Muscle layer of duodenum (tissue), 2 donors: ENCODE results near the gene GRIK1.

ENCODE experiments used
- H3K27ac ChIP-seq: one replicate; pipeline ENCODE4 v1.7.0; 2013; ENCODE audit warnings: mild to moderate bottlenecking, low read length
- H3K27me3 ChIP-seq: one replicate; pipeline ENCODE4 v1.7.0; 2013; ENCODE audit warnings: low read depth, mild to moderate bottlenecking, control low read depth, low read length
- H3K36me3 ChIP-seq, 2 donors: one replicate each; pipeline ENCODE4 v1.7.0; 2013; ENCODE audit warnings: low read length in 2 of 2, control low read depth in 1 of 2, mild to moderate bottlenecking in 1 of 2; ENCODE audit not compliant: insufficient read depth in 2 of 2, control insufficient read depth in 1 of 2
- H3K4me1 ChIP-seq, 2 donors: one replicate each; pipeline ENCODE4 v1.7.0; 2013; ENCODE audit warnings: low read length in 2 of 2, mild to moderate bottlenecking in 2 of 2, control low read depth in 1 of 2, moderate library complexity in 1 of 2; ENCODE audit not compliant: insufficient read depth in 2 of 2, control insufficient read depth in 1 of 2
- H3K4me3 ChIP-seq, 2 donors: one replicate each; pipeline ENCODE4 v1.7.0; 2013; ENCODE audit warnings: low read length in 2 of 2, low read depth in 1 of 2, mild to moderate bottlenecking in 1 of 2
- H3K9me3 ChIP-seq, 2 donors: one replicate each; pipeline ENCODE4 v1.7.0; 2013; ENCODE audit warnings: low read length in 2 of 2, control low read depth in 1 of 2, mild to moderate bottlenecking in 1 of 2; ENCODE audit not compliant: control insufficient read depth in 1 of 2
- donor health status: healthy.

Gene GRIK1

GRCh38 chr21:29650523-29651022 lies 289.2 kb downstream of the GRIK1 start:
- H3K27ac ChIP-seq, result no peak overlapping the region
- no peaks in the 10 kb centered on the region for H3K4me1 ChIP-seq
- no peaks in the 10 kb centered on the region for H3K27me3 ChIP-seq
- H3K9me3 ChIP-seq, result no peaks in the 10 kb centered on the region
- H3K36me3 ChIP-seq, result no peaks in the 10 kb centered on the region
- H3K4me3 ChIP-seq, result no peak overlapping the region

- H3K4me3 ChIP-seq, result no peak overlapping the region
- H3K9me3 ChIP-seq, result no peaks in the 10 kb centered on the region
Observed at GRCh38 chr21:29649406-29649814, 290.4 kb downstream of the GRIK1 start.

GRCh38 chr21:29648710-29649240 lies 291.0 kb downstream of the GRIK1 start:
- Histone ChIP-seq H3K4me3 (no peak overlapping the region), H3K36me3 (no peaks in the 10 kb centered on the region), H3K27ac (no peak overlapping the region), H3K9me3 (no peaks in the 10 kb centered on the region), H3K27me3 (no peaks in the 10 kb centered on the region), H3K4me1 (no peaks in the 10 kb centered on the region)

More at GRCh38 chr21:29649406-29649814, 290.4 kb downstream of the GRIK1 start:
- no peaks in the 10 kb centered on the region for H3K4me1 ChIP-seq
- no peaks in the 10 kb centered on the region for H3K27me3 ChIP-seq
- H3K36me3 ChIP-seq, result no peaks in the 10 kb centered on the region
- no peak overlapping the region for H3K27ac ChIP-seq

GRCh38 chr21:29647353-29647781 lies 292.4 kb downstream of the GRIK1 start:
- Histone ChIP-seq H3K4me3 (no peak overlapping the region), H3K36me3 (no peaks in the 10 kb centered on the region), H3K4me1 (no peaks in the 10 kb centered on the region), H3K27ac (no peak overlapping the region), H3K27me3 (no peaks in the 10 kb centered on the region), H3K9me3 (no peaks in the 10 kb centered on the region)

- Histone ChIP-seq H3K27me3 (no peaks in the 10 kb centered on the region), H3K27ac (no peak overlapping the region), H3K36me3 (no peaks in the 10 kb centered on the region), H3K4me3 (no peak overlapping the region), H3K9me3 (no peaks in the 10 kb centered on the region), H3K4me1 (no peaks in the 10 kb centered on the region)
Observed at GRCh38 chr21:29645666-29646553, 293.9 kb downstream of the GRIK1 start.

- Histone ChIP-seq H3K36me3 (no peaks in the 10 kb centered on the region), H3K4me3 (no peak overlapping the region), H3K4me1 (no peaks in the 10 kb centered on the region), H3K27ac (no peak overlapping the region), H3K27me3 (no peaks in the 10 kb centered on the region), H3K9me3 (no peaks in the 10 kb centered on the region)
Observed at GRCh38 chr21:29643289-29643688, 296.5 kb downstream of the GRIK1 start.

- no peaks in the 10 kb centered on the region for H3K4me1 ChIP-seq
- H3K27ac ChIP-seq, result no peak overlapping the region
- no peak overlapping the region for H3K4me3 ChIP-seq
- H3K27me3 ChIP-seq, result no peaks in the 10 kb centered on the region
- no peaks in the 10 kb centered on the region for H3K36me3 ChIP-seq
- no peaks in the 10 kb centered on the region for H3K9me3 ChIP-seq
Observed at GRCh38 chr21:29642551-29643245, 297.1 kb downstream of the GRIK1 start.

- Histone ChIP-seq H3K4me3 (no peak overlapping the region), H3K27ac (no peak overlapping the region), H3K36me3 (no peaks in the 10 kb centered on the region), H3K27me3 (no peaks in the 10 kb centered on the region), H3K9me3 (no peaks in the 10 kb centered on the region), H3K4me1 (no peaks in the 10 kb centered on the region)
Observed at GRCh38 chr21:29641635-29642550, 297.9 kb downstream of the GRIK1 start.

- Histone ChIP-seq H3K36me3 (no peaks in the 10 kb centered on the region), H3K4me1 (no peaks in the 10 kb centered on the region), H3K9me3 (no peaks in the 10 kb centered on the region), H3K4me3 (no peak overlapping the region), H3K27ac (no peak overlapping the region), H3K27me3 (no peaks in the 10 kb centered on the region)
Observed at GRCh38 chr21:29641001-29641634, 298.7 kb downstream of the GRIK1 start.

GRCh38 chr21:29640080-29640508 lies 299.7 kb downstream of the GRIK1 start:
- Histone ChIP-seq H3K4me1 (no peaks in the 10 kb centered on the region), H3K27me3 (no peaks in the 10 kb centered on the region), H3K9me3 (no peaks in the 10 kb centered on the region), H3K4me3 (no peak overlapping the region), H3K27ac (no peak overlapping the region), H3K36me3 (no peaks in the 10 kb centered on the region)
